IPS-18a (cell line): ENCODE results near the gene GALNT2.

ENCODE experiments used
- H3K27ac ChIP-seq: one replicate; pipeline ENCODE4 v1.5.1; 2013; ENCODE audit warnings: low read length
- H3K27me3 ChIP-seq: one replicate; pipeline ENCODE4 v1.6.1; 2013; ENCODE audit warnings: mild to moderate bottlenecking, low read length; ENCODE audit not compliant: control insufficient read depth, insufficient read depth
- H3K36me3 ChIP-seq: one replicate; pipeline ENCODE4 v1.6.1; 2013; ENCODE audit warnings: low read depth, low read length; ENCODE audit not compliant: control insufficient read depth
- H3K4me1 ChIP-seq: one replicate; pipeline ENCODE4 v1.6.1; 2013; ENCODE audit warnings: low read depth, low read length; ENCODE audit not compliant: control insufficient read depth
- H3K4me3 ChIP-seq: one replicate; pipeline ENCODE4 v1.5.1; 2013; ENCODE audit warnings: low read length
- H3K9ac ChIP-seq: one replicate; pipeline ENCODE4 v1.6.1; 2013; ENCODE audit warnings: mild to moderate bottlenecking, low read length, moderate library complexity
- H3K9me3 ChIP-seq: one replicate; pipeline ENCODE4 v1.6.1; 2013; ENCODE audit warnings: low read depth, low read length; ENCODE audit not compliant: control insufficient read depth

GALNT2 gene

DNA sequence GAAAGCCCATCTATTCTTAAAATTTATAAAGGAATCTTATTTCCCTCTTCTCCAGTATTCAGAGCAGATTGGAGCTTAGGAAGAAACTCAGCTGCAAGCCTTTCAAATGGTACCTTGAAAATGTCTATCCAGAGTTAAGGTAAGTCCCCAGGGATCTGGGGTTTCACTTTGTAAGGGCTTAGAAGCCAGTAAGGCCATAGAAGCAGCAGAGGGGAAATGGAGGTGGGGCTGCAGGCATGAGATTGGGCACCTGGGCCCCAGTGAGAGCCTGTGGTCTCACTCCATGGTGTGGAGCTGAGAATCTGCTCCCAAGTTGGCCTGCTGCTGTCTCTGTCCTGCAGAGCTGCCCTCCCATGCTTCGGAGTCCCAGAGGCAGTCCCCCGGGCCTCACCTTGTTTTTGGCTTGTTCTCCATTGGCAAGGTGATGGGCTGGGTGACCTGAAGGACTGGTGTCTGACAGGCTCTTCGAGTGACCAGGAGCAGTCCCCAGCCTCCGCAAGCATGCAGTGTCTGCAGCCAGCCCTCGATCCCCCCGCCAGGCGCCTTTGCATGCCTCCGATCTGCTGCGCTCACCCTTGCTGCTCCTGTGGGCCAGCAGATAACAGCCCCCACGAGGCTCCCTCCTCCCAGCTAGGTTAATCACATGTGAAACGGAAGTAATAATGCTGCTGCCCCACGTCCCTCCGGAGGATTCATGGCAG lies 196.0 kb downstream of the GALNT2 start:
- H3K27ac ChIP-seq: no peak overlapping the region
- H3K9ac ChIP-seq: no peak overlapping the region
- H3K9me3 ChIP-seq: no peaks in the 10 kb centered on the region
- H3K36me3 ChIP-seq: peaks cover 8% of the 10 kb centered on the region
- no peaks in the 10 kb centered on the region for H3K27me3 ChIP-seq
- H3K4me1 ChIP-seq: no peaks in the 10 kb centered on the region
- no peak overlapping the region for H3K4me3 ChIP-seq

DNA sequence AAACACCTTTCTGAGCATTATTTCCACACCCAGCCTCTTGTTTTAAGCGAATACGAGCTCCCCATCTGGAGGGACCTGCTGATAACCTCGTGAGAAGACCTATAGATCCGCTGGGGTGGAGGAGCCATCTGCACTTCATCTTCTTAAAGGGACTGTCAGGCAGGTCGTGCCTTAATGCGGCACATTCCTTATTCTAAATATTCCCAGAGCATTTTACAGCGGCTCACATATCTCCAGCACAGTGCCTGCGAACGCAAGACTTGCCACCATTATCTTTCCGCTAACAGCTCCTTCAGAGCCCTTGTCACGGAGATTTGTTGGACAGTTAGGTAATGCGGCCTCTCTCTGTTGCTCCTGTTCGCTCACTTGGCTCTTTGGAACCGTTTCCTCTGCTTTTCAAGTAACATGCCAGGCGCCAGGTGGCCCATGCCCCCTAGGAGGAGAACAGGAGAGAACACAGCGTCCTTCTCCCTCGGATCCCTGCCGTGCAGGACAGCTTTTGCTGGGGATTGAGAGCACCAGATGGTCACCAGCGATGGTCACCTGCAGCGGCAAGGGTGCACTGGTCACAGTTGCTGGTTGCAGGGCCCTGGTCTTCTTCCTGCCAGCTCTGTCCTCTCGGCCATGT lies 196.6 kb downstream of the GALNT2 start:
- H3K27me3 ChIP-seq: no peaks in the 10 kb centered on the region
- H3K4me3 ChIP-seq: no peak overlapping the region
- peaks cover 8% of the 10 kb centered on the region for H3K36me3 ChIP-seq
- H3K9me3 ChIP-seq: no peaks in the 10 kb centered on the region
- no peak overlapping the region for H3K27ac ChIP-seq
- H3K4me1 ChIP-seq: peaks cover 2% of the 10 kb centered on the region
- H3K9ac ChIP-seq: no peak overlapping the region

DNA sequence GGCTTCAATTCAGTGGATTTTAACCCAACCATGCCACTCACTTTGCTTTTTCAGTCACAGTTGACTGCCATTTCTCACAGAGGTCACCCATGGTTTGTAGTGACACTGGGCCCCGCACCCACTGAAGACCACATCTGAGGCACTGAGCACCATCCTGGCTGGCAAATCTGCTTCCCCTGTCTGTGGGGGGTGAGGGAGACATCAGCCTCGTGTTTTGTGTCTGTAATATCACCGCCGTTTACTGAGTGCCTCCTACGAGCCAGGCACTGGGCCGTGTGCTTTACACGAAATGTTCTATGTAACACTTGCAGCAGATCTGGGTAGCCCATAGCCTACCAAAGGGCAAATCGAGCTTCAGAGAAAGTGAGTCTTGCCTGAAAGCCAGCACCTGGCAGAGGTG lies 197.3 kb downstream of the GALNT2 start:
- H3K9ac ChIP-seq: no peak overlapping the region

DNA sequence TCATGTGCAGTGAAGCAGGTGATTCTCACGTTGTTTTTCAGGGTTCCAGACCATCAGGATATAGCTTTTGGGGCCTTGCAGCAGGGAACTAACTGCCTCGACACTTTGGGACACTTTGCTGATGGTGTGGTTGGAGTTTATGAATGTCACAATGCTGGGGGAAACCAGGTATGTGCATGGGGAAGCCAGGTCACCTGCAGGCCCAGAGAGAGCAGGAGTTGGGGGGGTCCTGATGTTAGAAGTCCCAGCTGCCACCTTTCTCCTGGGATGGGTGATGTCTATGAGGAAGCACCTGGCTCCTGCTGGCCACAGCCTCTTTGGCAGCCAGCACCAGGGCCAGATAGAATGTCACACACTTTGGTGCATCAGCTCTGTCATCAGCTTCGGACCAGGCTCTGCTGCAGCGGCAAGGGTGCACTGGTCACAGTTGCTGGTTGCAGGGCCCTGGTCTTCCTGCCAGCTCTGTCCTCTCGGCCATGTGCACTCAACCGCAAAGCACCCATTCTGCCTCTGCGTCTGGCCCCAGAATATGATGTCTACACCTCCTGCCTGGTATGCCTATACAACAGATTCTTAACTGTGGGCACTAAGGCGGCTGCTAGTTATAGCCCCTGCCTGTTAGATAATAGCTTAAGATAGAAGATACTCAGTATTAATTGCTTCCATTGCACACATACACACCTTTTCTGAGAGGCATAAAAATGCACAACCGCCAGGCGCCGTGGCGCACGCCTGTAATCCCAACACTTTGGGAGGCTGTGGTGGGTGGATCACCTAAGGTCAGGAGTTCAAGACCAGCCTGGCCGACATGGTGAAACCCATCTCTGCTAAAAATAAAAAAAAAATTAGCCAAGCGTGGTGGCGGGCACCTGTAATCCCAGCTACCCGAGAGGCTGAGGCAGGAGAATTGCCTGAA lies 198.4 kb downstream of the GALNT2 start:
- no peaks in the 10 kb centered on the region for H3K27me3 ChIP-seq
- no peak overlapping the region for H3K4me3 ChIP-seq
- H3K36me3 ChIP-seq: peaks cover 8% of the 10 kb centered on the region
- H3K27ac ChIP-seq: no peak overlapping the region
- no peak overlapping the region for H3K9ac ChIP-seq
- H3K9me3 ChIP-seq: no peaks in the 10 kb centered on the region
- peaks cover 3% of the 10 kb centered on the region for H3K4me1 ChIP-seq

More for the DNA sequence above, 197.3 kb downstream of the GALNT2 start:
- Histone ChIP-seq H3K36me3 (peaks cover 8% of the 10 kb centered on the region), H3K4me1 (peaks cover 3% of the 10 kb centered on the region), H3K27me3 (no peaks in the 10 kb centered on the region), H3K4me3 (no peak overlapping the region), H3K9me3 (no peaks in the 10 kb centered on the region), H3K27ac (no peak overlapping the region)

DNA sequence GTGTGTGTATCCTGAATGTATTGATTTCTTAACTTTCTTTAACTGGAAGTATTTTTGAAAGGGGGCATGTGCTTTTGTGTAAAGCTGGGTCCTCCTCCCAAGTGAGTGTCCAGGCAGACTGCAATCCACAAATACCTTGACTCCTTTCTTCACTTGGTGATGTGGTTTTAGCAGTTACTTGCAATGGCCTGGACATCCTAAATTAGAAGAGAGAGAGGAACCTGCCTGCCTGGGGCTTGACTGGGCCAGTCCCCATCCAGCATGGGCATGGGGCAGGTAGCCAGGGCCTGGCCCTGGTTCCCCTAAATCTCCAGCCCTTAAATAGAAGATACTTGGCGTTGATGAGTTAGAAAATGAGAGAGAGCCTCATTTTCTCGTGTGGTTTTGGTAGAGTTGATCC lies 199.4 kb downstream of the GALNT2 start:
- H3K27me3 ChIP-seq: no peaks in the 10 kb centered on the region
- H3K4me3 ChIP-seq: no peak overlapping the region
- no peak overlapping the region for H3K9ac ChIP-seq
- H3K9me3 ChIP-seq: no peaks in the 10 kb centered on the region
- peaks cover 8% of the 10 kb centered on the region for H3K36me3 ChIP-seq
- no peak overlapping the region for H3K27ac ChIP-seq
- peaks cover 3% of the 10 kb centered on the region for H3K4me1 ChIP-seq

DNA sequence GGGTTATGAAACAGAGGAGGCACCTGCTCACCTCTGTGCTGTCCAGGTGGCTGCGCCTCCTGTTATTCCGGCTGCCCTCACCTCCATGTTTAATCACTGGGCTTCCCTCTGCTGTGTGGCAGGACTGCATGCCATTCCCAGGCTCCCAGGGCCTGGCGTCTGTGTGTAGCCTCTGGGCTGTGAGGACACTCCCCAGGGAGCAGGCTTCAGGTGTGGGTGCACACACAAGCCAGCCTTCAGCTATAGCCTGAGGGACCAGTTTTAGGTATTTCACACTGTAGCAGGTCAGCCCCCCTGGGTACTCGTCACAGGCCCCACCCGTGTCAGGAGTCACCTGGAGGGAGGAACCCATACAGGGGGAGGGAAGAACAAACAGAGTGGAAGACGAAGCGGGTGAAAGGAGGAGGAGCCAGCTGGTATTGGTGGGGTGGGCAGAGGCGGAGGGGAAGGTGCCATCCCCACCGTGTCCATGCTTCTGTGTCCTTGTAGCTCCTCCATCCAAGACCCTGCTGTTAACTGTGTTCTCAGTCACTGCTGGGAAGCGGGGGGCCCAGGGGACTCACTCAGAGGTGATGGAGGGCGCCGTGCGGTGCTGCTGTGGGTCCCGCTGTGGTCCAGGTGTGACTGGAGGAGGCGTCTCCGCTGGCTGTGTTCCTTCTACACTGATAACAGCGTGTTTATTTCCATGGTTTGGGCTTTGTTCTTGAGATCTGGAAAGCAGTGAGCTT lies 200.5 kb downstream of the GALNT2 start:
- no peaks in the 10 kb centered on the region for H3K9me3 ChIP-seq
- H3K9ac ChIP-seq: no peak overlapping the region
- no peak overlapping the region for H3K27ac ChIP-seq
- H3K4me3 ChIP-seq: no peak overlapping the region
- no peaks in the 10 kb centered on the region for H3K27me3 ChIP-seq
- H3K36me3 ChIP-seq: peaks cover 8% of the 10 kb centered on the region
- H3K4me1 ChIP-seq: peaks cover 3% of the 10 kb centered on the region

DNA sequence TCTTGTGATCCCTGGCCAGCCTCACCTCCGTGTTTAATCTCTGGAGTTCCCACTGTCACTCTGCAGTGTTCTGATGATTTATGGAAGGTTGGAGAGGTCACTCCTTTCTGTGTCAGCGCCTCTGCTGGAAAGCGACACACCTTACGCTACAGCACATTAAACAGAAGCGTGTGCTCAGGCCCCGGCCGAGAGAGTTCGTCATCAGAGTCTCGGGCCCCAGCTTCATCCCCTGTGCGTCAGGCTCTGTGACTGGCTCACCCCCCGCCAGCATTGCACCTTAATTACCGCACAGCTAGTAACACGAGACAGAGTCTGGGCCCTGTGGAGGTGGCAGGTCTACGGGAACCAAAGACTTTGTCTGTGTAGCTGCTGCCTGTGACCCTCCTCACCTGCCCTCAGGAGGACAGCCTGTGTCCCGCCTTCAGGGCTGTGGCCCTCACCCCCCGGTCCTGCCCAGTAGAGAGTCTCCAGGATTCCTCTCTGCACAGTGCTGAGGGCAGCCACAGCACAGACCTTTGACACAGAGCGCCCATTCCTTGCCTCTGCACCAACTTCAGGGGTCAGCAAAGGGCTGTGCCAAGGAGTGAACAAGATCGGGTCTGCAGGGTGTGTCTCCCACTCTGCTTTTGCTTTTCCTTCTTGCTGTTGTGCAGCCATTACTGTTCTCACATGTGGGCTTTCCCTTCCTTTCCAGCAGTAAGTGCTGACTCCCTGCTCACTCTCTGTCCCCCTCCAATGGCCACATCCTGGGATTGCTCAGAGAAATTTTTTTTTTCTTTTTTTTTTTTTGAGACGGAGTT lies 201.5 kb downstream of the GALNT2 start:
- no peak overlapping the region for H3K27ac ChIP-seq
- H3K27me3 ChIP-seq: no peaks in the 10 kb centered on the region
- no peak overlapping the region for H3K4me3 ChIP-seq
- no peaks in the 10 kb centered on the region for H3K9me3 ChIP-seq
- peaks cover 8% of the 10 kb centered on the region for H3K36me3 ChIP-seq
- no peak overlapping the region for H3K9ac ChIP-seq
- H3K4me1 ChIP-seq: peaks cover 3% of the 10 kb centered on the region

DNA sequence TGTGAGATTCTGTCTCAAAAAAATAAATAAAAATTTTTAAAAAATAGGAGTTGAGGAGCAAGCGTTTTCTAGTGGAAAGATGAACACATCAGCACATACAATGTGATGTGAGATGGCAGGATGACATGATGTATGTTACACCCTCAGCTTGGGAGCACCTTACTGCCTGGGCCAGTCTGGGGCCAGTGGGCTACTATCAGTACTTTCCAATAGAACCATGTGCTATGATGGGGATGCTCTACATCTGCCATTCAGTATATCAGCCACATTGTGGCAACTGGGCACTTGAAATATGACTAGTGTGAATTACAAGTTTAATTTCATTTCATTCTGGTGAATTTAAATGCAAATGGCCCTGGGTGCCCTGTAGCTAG lies 203.1 kb downstream of the GALNT2 start:
- Histone ChIP-seq H3K27ac (no peak overlapping the region), H3K36me3 (peaks cover 5% of the 10 kb centered on the region)

DNA sequence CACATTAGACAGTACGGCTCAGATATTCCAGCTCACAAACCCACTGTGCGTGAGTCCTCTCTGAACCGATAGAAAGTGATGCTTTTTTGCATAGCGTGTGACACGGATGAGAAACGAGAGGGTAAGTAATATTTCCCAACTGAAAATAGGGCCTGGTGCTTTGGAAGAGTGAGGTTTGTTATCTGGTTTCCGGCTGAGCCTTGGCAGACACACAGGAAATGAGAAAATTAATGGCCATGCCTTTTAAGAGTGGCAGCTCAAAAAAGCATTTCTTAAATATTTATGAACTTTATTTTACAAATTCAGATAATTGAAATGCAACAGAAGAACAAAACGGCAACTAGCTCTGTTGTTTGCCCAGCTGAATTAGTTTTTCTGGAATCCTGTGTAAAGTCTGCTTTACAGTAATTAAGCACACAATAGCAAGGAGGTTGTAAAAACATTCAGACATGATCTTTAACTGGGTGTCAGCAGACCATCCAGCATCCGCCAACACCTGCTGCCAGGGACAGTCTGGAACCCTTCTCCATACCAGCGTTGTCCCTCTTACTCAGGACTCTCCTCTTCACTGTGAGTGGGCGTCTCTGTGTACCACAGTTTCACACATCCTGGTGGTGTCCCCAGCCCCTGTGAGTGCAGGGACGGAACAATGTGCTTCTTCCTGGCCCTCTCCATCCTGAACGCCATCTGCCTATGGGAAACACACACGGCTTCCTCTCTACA lies 203.7 kb downstream of the GALNT2 start:
- Histone ChIP-seq H3K36me3 (peaks cover 10% of the 10 kb centered on the region), H3K9ac (no peak overlapping the region), H3K4me1 (peaks cover 3% of the 10 kb centered on the region), H3K9me3 (no peaks in the 10 kb centered on the region), H3K4me3 (no peak overlapping the region), H3K27ac (no peak overlapping the region), H3K27me3 (no peaks in the 10 kb centered on the region)

More for the DNA sequence above, 203.1 kb downstream of the GALNT2 start:
- Histone ChIP-seq H3K9me3 (no peaks in the 10 kb centered on the region), H3K4me3 (no peak overlapping the region), H3K9ac (no peak overlapping the region), H3K4me1 (peaks cover 3% of the 10 kb centered on the region), H3K27me3 (no peaks in the 10 kb centered on the region)

DNA sequence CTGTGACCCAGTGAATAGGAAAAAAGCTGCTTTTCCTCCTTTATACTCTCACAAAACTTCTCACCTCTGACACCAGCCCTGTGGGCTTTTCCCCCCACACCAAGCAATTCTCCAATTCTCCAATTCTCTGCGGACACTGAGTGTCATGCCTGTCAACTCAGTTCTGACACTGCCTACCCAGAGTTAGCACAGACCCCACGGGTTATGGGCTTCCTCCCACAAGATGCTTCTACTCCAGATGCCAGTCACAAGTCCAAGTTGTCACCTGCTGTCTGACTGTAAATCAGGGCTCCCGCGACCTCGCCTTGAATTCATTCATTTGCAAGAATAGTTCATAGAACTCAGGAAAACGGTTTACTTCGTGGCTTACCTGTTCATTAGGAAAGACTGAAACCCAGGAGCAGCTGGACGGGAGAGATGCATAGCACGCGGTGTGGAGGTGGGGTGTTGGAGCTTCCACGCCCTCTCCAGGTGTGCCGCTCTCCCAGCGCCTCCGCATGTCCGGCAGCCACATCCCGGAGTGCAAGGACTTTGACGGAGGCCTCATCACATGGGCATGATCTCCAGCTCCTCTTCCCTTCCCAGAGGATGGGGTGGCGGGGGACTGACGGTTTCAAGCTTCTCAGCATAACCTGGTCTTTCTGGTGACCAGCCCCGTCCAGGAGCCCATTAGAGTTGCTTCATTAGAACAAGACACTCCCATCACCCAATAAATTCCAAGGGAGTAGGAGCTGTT lies 204.4 kb downstream of the GALNT2 start:
- Histone ChIP-seq H3K4me3 (no peak overlapping the region), H3K4me1 (peaks cover 5% of the 10 kb centered on the region), H3K27me3 (no peaks in the 10 kb centered on the region), H3K36me3 (peaks cover 10% of the 10 kb centered on the region), H3K27ac (no peak overlapping the region), H3K9me3 (no peaks in the 10 kb centered on the region), H3K9ac (no peak overlapping the region)
